Ishikawa (cell line): ENCODE results near the gene POMGNT2.

ENCODE experiments used
- CEBPB ChIP-seq: IDR thresholded peaks from 2 replicates; pipeline ENCODE4 v1.6.1; 2012
- CREB1 ChIP-seq: IDR thresholded peaks from 2 replicates; pipeline ENCODE4 v1.6.1; 2012; ENCODE audit warnings: low read depth
- EGR1 ChIP-seq: IDR thresholded peaks from 2 replicates; pipeline ENCODE4 v1.6.1; 2012
- EP300 ChIP-seq: IDR thresholded peaks from 2 replicates; pipeline ENCODE4 v1.6.1; 2012; ENCODE audit warnings: borderline replicate concordance
- FOXM1 ChIP-seq: IDR thresholded peaks from 2 replicates; pipeline ENCODE4 v1.6.1; 2012; ENCODE audit warnings: low read depth, borderline replicate concordance
- NFIC ChIP-seq: IDR thresholded peaks from 2 replicates; pipeline ENCODE4 v1.6.1; 2012
- RAD21 ChIP-seq: IDR thresholded peaks from 2 replicates; pipeline ENCODE4 v1.6.1; 2012; ENCODE audit warnings: low read depth
- TAF1 ChIP-seq: IDR thresholded peaks from 2 replicates; pipeline ENCODE4 v1.6.1; 2012; ENCODE audit warnings: low read depth, mild to moderate bottlenecking
- TCF12 ChIP-seq: IDR thresholded peaks from 2 replicates; pipeline ENCODE4 v1.6.1; 2012; ENCODE audit warnings: low read depth
- TEAD4 ChIP-seq: IDR thresholded peaks from 2 replicates; pipeline ENCODE4 v1.6.1; 2012
- YY1 ChIP-seq: IDR thresholded peaks from 2 replicates; pipeline ENCODE4 v1.6.1; 2012; ENCODE audit warnings: low read depth
- ZBTB7A ChIP-seq: IDR thresholded peaks from 2 replicates; pipeline ENCODE4 v1.6.1; 2012; ENCODE audit warnings: low read depth
- TF ChIP-seq, protein P1 (sequence below): IDR thresholded peaks from 2 replicates; pipeline ENCODE4 v1.6.1; 2012; ENCODE audit warnings: low read depth, mild to moderate bottlenecking
- TF ChIP-seq, protein P2 (sequence below): IDR thresholded peaks from 2 replicates; pipeline ENCODE4 v1.6.1; 2012
- TF ChIP-seq, protein P3 (sequence below): IDR thresholded peaks from 2 replicates; pipeline ENCODE4 v1.6.1; 2012

Gene POMGNT2

DNA sequence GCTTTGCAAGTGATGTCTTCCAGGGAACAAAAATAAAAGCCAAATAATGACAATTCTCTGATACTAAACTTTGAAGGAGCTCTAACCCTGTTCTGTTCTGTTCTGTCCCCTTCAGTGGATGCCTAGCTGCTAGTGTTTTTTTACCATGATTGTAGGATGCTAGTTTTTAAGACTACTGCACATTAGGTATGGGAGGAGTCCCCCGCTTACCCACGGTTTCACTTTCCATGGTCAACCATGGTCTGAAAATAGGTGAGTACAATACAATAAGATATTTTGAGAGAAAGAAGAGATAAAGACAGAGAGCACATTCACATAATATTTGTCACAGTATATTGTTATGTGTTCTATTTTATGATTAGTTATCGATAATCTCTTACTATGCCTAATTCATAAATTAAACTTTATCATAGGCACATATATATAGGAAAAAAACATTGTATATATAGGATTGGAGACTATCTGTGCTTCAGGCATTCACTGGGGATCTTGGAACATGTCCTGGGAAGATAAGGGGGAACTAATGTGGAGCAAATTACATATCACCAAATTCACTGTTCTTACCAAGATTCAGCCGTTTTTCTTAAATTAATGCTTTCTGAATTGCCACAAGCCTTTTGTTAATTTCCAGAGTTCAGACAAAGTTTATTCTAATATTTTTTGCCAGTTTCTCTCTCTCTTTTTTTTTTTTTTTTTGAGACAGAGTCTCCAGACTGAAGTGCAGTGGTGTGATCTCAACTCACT lies 32.8 kb upstream of the POMGNT2 start:
- TF ChIP-seq ZBTB7A = no peak
- TF ChIP-seq, protein P1, sequence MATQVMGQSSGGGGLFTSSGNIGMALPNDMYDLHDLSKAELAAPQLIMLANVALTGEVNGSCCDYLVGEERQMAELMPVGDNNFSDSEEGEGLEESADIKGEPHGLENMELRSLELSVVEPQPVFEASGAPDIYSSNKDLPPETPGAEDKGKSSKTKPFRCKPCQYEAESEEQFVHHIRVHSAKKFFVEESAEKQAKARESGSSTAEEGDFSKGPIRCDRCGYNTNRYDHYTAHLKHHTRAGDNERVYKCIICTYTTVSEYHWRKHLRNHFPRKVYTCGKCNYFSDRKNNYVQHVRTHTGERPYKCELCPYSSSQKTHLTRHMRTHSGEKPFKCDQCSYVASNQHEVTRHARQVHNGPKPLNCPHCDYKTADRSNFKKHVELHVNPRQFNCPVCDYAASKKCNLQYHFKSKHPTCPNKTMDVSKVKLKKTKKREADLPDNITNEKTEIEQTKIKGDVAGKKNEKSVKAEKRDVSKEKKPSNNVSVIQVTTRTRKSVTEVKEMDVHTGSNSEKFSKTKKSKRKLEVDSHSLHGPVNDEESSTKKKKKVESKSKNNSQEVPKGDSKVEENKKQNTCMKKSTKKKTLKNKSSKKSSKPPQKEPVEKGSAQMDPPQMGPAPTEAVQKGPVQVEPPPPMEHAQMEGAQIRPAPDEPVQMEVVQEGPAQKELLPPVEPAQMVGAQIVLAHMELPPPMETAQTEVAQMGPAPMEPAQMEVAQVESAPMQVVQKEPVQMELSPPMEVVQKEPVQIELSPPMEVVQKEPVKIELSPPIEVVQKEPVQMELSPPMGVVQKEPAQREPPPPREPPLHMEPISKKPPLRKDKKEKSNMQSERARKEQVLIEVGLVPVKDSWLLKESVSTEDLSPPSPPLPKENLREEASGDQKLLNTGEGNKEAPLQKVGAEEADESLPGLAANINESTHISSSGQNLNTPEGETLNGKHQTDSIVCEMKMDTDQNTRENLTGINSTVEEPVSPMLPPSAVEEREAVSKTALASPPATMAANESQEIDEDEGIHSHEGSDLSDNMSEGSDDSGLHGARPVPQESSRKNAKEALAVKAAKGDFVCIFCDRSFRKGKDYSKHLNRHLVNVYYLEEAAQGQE = no peak
- TF ChIP-seq EP300 = no peak
- TF ChIP-seq FOXM1 = no peak
- TF ChIP-seq CREB1 = no peak
- TF ChIP-seq, protein P2, sequence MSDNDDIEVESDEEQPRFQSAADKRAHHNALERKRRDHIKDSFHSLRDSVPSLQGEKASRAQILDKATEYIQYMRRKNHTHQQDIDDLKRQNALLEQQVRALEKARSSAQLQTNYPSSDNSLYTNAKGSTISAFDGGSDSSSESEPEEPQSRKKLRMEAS = no peak
- TF ChIP-seq TAF1 = no peak
- TF ChIP-seq RAD21 = no peak
- TF ChIP-seq TCF12 = no peak
- TF ChIP-seq EGR1 = no peak
- no peak for TF ChIP-seq NFIC
- TF ChIP-seq TEAD4 = no peak
- TF ChIP-seq, protein P3, sequence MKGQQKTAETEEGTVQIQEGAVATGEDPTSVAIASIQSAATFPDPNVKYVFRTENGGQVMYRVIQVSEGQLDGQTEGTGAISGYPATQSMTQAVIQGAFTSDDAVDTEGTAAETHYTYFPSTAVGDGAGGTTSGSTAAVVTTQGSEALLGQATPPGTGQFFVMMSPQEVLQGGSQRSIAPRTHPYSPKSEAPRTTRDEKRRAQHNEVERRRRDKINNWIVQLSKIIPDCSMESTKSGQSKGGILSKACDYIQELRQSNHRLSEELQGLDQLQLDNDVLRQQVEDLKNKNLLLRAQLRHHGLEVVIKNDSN = no peak
- TF ChIP-seq CEBPB = no peak
- TF ChIP-seq YY1 = no peak

GRCh38 chr3:43132870-43133636 lies 27.2 kb upstream of the POMGNT2 start:
- TF ChIP-seq TEAD4 (no peak), CEBPB (no peak), EP300 (no peak)
- TF ChIP-seq, protein P3 = no peak

DNA sequence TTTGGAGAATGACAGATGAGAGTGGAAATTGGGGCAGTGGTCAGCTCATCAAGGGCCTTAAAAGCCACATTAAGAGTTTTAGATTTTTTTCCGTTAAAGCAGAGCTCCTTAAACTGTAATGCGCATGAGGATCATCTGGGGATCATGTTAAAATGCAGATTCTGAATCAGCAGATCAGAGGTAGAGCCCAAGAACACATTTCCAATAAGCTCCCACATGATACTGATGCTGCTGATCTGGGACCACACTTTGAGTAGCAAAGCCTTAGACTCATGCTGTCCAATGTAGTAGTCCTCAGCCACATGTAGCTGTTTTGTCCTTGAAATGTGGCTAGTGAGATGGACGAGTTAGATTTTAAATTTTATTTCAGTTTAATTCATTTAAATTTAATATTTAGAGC lies 26.3 kb upstream of the POMGNT2 start:
- TF ChIP-seq EGR1 = no peak
- no peak for TF ChIP-seq YY1
- TF ChIP-seq RAD21 = no peak
- TF ChIP-seq, protein P3 = no peak
- TF ChIP-seq, protein P1 = no peak
- no peak for TF ChIP-seq TEAD4

DNA sequence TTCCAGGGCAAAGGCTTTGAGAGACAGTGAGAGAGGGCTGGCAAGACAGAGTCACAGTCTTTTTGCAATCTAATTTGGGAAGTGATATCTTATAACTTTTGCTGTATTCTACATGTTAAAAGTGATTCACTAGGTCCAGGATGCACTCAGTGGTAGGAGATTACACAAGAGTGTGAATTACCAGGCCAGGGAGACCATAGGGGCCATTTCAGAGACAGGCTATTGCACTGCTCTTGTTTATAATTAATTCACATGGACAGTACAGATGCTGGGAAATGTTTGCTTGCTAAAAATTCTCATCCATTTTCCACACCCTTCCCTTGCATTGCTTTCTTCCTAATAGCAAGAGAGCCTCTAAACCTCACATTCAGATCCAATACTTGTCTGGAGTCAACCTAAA lies 22.6 kb upstream of the POMGNT2 start:
- TF ChIP-seq TEAD4 (no peak), YY1 (no peak), ZBTB7A (no peak), CEBPB (no peak), EGR1 (no peak), TAF1 (no peak), CREB1 (no peak), EP300 (no peak), RAD21 (no peak), TCF12 (no peak), FOXM1 (no peak)
- TF ChIP-seq, protein P3 = no peak
- TF ChIP-seq, protein P1 = no peak
- TF ChIP-seq, protein P2 = no peak
